ENCODE data around the gene TCEA3. TPM values are rescaled to one million over a fixed set of nuclear protein-coding genes. Genes with fewer than 3 reads are reported as not detected.

Gene TCEA3
- total and polyA plus RNA-seq, 2 of the 4 experiments (the other 2 are of a cell fraction) = 3.0 to 6.3 TPM

DNA sequence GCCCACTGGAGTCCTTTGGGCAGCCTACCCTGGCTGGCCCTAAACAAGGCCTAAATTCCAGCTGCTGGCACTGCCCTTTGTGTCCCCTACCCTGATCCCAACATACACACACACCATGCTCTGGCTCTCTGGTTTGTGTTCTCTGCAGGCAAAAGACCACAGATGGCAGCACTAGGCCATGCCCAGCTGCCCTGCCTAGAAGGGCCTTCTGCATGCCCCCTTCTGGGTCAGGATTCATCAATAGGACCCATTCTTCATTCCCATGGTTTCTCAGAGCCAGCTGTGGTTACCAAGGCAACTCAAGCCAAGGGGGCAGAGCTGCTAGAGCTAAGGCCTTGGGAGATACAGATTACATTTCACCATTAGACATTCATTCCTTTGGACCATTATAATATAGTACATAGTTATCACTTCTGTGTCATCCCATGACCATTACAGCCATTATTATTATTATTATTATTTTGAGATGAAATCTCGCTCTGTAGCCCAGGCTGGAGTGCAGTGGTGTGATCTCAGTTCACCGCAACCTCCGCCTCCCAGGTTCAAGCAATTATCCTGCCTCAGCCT is 42.0 kb upstream of the TCEA3 start:
- TF ChIP-seq MAZ (IDR thresholded peaks at IDR 0.05; ENCODE audit: borderline replicate concordance, low read depth, low read length) (no peak), POLR2A (IDR thresholded peaks at IDR 0.05; ENCODE audit: low read depth, low read length) (no peak), ELK1 (IDR thresholded peaks at IDR 0.05; ENCODE audit: borderline replicate concordance, low read depth, low read length) (no peak), NFE2L2 (IDR thresholded peaks at IDR 0.05; ENCODE audit: low read depth, low read length) (no peak), RAD21 (IDR thresholded peaks at IDR 0.05; ENCODE audit: low read length) (no peak), CEBPB (IDR thresholded peaks at IDR 0.05; ENCODE audit: low read depth, low read length) (no peak), USF2 (IDR thresholded peaks at IDR 0.05; ENCODE audit: low read depth, low read length) (no peak), MAFK (IDR thresholded peaks at IDR 0.05; ENCODE audit: low read depth, low read length) (no peak), FOS (IDR thresholded peaks at IDR 0.05; ENCODE audit: low read depth, low read length) (no peak), MXI1 (IDR thresholded peaks at IDR 0.05; ENCODE audit: borderline replicate concordance, low read depth, low read length) (no peak), RCOR1 (IDR thresholded peaks at IDR 0.05; ENCODE audit: insufficient replicate concordance, low read length) (no peak), BHLHE40 (IDR thresholded peaks at IDR 0.05; ENCODE audit: low read depth, low read length) (no peak), SMC3 (IDR thresholded peaks at IDR 0.05; ENCODE audit: low read depth, low read length) (no peak), CHD1 (IDR thresholded peaks at IDR 0.05; ENCODE audit: low read depth, low read length) (no peak)
- TF ChIP-seq, protein P1, sequence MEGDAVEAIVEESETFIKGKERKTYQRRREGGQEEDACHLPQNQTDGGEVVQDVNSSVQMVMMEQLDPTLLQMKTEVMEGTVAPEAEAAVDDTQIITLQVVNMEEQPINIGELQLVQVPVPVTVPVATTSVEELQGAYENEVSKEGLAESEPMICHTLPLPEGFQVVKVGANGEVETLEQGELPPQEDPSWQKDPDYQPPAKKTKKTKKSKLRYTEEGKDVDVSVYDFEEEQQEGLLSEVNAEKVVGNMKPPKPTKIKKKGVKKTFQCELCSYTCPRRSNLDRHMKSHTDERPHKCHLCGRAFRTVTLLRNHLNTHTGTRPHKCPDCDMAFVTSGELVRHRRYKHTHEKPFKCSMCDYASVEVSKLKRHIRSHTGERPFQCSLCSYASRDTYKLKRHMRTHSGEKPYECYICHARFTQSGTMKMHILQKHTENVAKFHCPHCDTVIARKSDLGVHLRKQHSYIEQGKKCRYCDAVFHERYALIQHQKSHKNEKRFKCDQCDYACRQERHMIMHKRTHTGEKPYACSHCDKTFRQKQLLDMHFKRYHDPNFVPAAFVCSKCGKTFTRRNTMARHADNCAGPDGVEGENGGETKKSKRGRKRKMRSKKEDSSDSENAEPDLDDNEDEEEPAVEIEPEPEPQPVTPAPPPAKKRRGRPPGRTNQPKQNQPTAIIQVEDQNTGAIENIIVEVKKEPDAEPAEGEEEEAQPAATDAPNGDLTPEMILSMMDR (conservative IDR thresholded peaks at IDR 0.05; ENCODE audit: low read depth, low read length) = no peak
- ATAC-seq (ENCODE audit: low read depth) = no peak
- no peak overlapping the region for H3K18ac ChIP-seq (ENCODE audit: low read depth, low read length)
- no peak overlapping the region for H3K9ac ChIP-seq (ENCODE audit: low read depth, low read length)
- H2BK15ac ChIP-seq (ENCODE audit: low read depth, low read length) = no peak overlapping the region
- no peak overlapping the region for H3K56ac ChIP-seq (ENCODE audit: extremely low read depth, insufficient read depth, low read length)
- no peak overlapping the region for H3K4me2 ChIP-seq (ENCODE audit: low read depth, low read length)
- dilution Hi-C loops (cut with HindIII; ENCODE audit: low sequenced_read_pairs, unreplicated experiment) = no loop called here
- H2BK120ac ChIP-seq (ENCODE audit: low read depth, low read length) = no peak overlapping the region
- POLR2A ChIA-PET (ENCODE audit: unreplicated experiment) = no interaction called here
- H3K4me3 ChIP-seq (ENCODE audit: insufficient read depth, low read depth, low read length) = no peak overlapping the region
- no peak overlapping the region for H2AK5ac ChIP-seq (ENCODE audit: low read depth, low read length)
- H2BK20ac ChIP-seq (ENCODE audit: low read depth, low read length) = no peak overlapping the region
- peaks cover 32% of the 10 kb centered on the region; the same call in 1 of the 2 replicates for H4K20me1 ChIP-seq (ENCODE audit: insufficient read depth, low read length)
- no peak overlapping the region for H4K5ac ChIP-seq (ENCODE audit: low read depth, low read length)
- H2AFZ ChIP-seq (replicated peaks; ENCODE audit: low read length, poor library complexity) = no peak overlapping the region
- no peak overlapping the region for H3K4ac ChIP-seq (ENCODE audit: low read depth, low read length)
- H3K14ac ChIP-seq (replicated peaks; ENCODE audit: low read depth, low read length) = no peak overlapping the region
- H3K4me1 ChIP-seq (ENCODE audit: control insufficient read depth, insufficient read depth, low read length) = peaks cover 9% of the 10 kb centered on the region; the same call in 1 of the 2 replicates
- H3K79me1 ChIP-seq (ENCODE audit: low read depth in 1 of 2, low read length in 2 of 2) = peaks cover 0 to 53% of the 10 kb centered on the region in 2 experiments
- DNase-seq = no peak
- no peaks in the 10 kb centered on the region; the same call in 1 of the 2 replicates for H3K36me3 ChIP-seq (ENCODE audit: control insufficient read depth, insufficient read depth, low read length)
- no peaks in the 10 kb centered on the region for H3K9me3 ChIP-seq (ENCODE audit: control insufficient read depth, insufficient read depth, low read length)
- H2AK9ac ChIP-seq (replicated peaks; ENCODE audit: low read depth, low read length, poor library complexity) = no peak overlapping the region
- no peak overlapping the region for H4K8ac ChIP-seq (ENCODE audit: low read depth in 2 of 2, low read length in 2 of 2)
- CTCF ChIA-PET = no interaction called here
- H3K9me1 ChIP-seq (ENCODE audit: insufficient read depth, low read length) = peaks cover 11% of the 10 kb centered on the region
- intact Hi-C loops (cut with micrococcal nuclease) = no loop called here
- in situ Hi-C loops (cut with MboI; ENCODE audit: low sequenced_read_pairs) = no loop called here
- H3K23ac ChIP-seq (ENCODE audit: low read depth, low read length) = no peak overlapping the region
- H3K27ac ChIP-seq (ENCODE audit: insufficient read depth, low read length) = no peak overlapping the region
- BruUV-seq (replicated peaks) = no TSS peak
- WGBS, 2 experiments (ENCODE audit: extremely low coverage in 2 of 2, insufficient read length in 1 of 2) = no CpG with 5 or more reads among the region's 3 CpGs
- H4K91ac ChIP-seq (ENCODE audit: insufficient read depth, low read depth, low read length) = no peak overlapping the region
- no peak overlapping the region for H2BK5ac ChIP-seq (ENCODE audit: low read depth, low read length, poor library complexity, severe bottlenecking)
- H3K27me3 ChIP-seq (ENCODE audit: control insufficient read depth, insufficient read depth, low read length) = no peaks in the 10 kb centered on the region

Data from IMR-90 (cell line).